DND-41 (cell line): ENCODE measurements around the gene STC2.

Source experiments
- CTCF ChIP-seq: IDR thresholded peaks from 2 replicates; pipeline ENCODE4 v1.5.1; 2012; ENCODE audit warnings: borderline replicate concordance, low read length, moderate library complexity, mild to moderate bottlenecking; ENCODE audit not compliant: poor library complexity, severe bottlenecking; ENCODE audit errors: extremely low read depth
- EZH2 ChIP-seq: IDR thresholded peaks from 3 replicates; pipeline ENCODE4 v1.6.1; 2012; ENCODE audit warnings: borderline replicate concordance, low read depth, mild to moderate bottlenecking, moderate library complexity, low read length, inconsistent platforms; ENCODE audit not compliant: severe bottlenecking

GRCh38 chr5:173333925-173334661 is 5.9 kb upstream of the STC2 start:
- TF ChIP-seq CTCF = no peak
- TF ChIP-seq EZH2 = no peak
